Esophagus squamous epithelium (tissue), 4 donors: ENCODE results near the gene RGL1.

Experiments used
- CTCF ChIP-seq, 6 experiments: fragments of 450-650 bp in 4 of 6; fragments of 200-600 bp in 2 of 6; sonication (generic) in 2 of 6; IDR thresholded peaks; one replicate each; pipeline ENCODE4 v1.5.1; 2016 to 2019; ENCODE audit warnings: antibody characterized with exemption in 6 of 6, mild to moderate bottlenecking in 4 of 6, moderate library complexity in 4 of 6
- POLR2A ChIP-seq, 4 donors: fragments of 450-650 bp; IDR thresholded peaks; one replicate each; pipeline ENCODE4 v1.6.1; 2017; ENCODE audit warnings: antibody characterized with exemption in 4 of 4, mild to moderate bottlenecking in 4 of 4, moderate library complexity in 3 of 4

- TF ChIP-seq POLR2A (IDR thresholded peaks at IDR 0.05), result no peak
- no peak for TF ChIP-seq CTCF (IDR thresholded peaks at IDR 0.05)
Measured at GRCh38 chr1:183810756-183811544, 6.0 kb downstream of the RGL1 start.
